Effector memory CD8-positive, alpha-beta T cell (primary cell): Measurements from ENCODE around the gene SYNJ1.
"Not testable (repeated sequence)": the region's sequence is repeated elsewhere in the genome, so short reads cannot be mapped to it uniquely, and the experiment has no call there.

Source experiments
- ATAC-seq: fragments of 150-1000 bp; cut with Tn5 transposase; replicated peaks from 2 replicates; pipeline ENCODE4 v1.10.0; 2021; ENCODE audit warnings: mild to moderate bottlenecking, moderate library complexity
- DNase-seq, 3 experiments: peaks; one replicate each; pipeline ENCODE4 v3.0.0; 2021
- H3K27ac Mint-ChIP-seq, 2 donors: one replicate each; pipeline ENCODE4 v1.8.0; 2022; ENCODE audit warnings: mild to moderate bottlenecking in 2 of 2, mixed read lengths in 2 of 2, moderate library complexity in 2 of 2
- H3K27me3 Mint-ChIP-seq, 2 donors: one replicate each; pipeline ENCODE4 v1.8.0; 2022; ENCODE audit warnings: mixed read lengths in 2 of 2
- H3K36me3 Mint-ChIP-seq: one replicate; pipeline ENCODE4 v1.8.0; 2022; ENCODE audit warnings: mild to moderate bottlenecking, moderate library complexity, mixed read lengths; ENCODE audit not compliant: insufficient read depth
- H3K4me1 Mint-ChIP-seq, 2 donors: one replicate each; pipeline ENCODE4 v1.8.0; 2022; ENCODE audit warnings: low read depth in 2 of 2, mixed read lengths in 2 of 2
- H3K4me3 Mint-ChIP-seq, 2 donors: one replicate each; pipeline ENCODE4 v1.8.0; 2022; ENCODE audit warnings: mild to moderate bottlenecking in 2 of 2, mixed read lengths in 2 of 2, moderate library complexity in 2 of 2
- H3K9me3 Mint-ChIP-seq, 2 donors: one replicate each; pipeline ENCODE4 v1.8.0; 2022; ENCODE audit warnings: mixed read lengths in 2 of 2

Gene SYNJ1

GRCh38 chr21:32705139-32705538, 22.7 kb downstream of the SYNJ1 start:
- no peak overlapping the region for H3K27ac Mint-ChIP-seq
- H3K4me3 Mint-ChIP-seq, result no peak overlapping the region
- H3K27me3 Mint-ChIP-seq, result no peaks in the 10 kb centered on the region
- no peaks in the 10 kb centered on the region for H3K9me3 Mint-ChIP-seq
- no peak for ATAC-seq
- peaks cover 10% of the 10 kb centered on the region for H3K36me3 Mint-ChIP-seq
- DNase-seq, result no peak
- H3K4me1 Mint-ChIP-seq, result peaks cover 19 to 35% of the 10 kb centered on the region in 2 donors

- Mint-ChIP-seq H3K4me3 (no peak overlapping the region), H3K4me1 (peaks cover 16 to 30% of the 10 kb centered on the region in 2 donors), H3K9me3 (no peaks in the 10 kb centered on the region), H3K36me3 (peaks cover 9% of the 10 kb centered on the region), H3K27ac (no peak overlapping the region), H3K27me3 (no peaks in the 10 kb centered on the region)
- DNase-seq (no peak), ATAC-seq (no peak)
Observed at GRCh38 chr21:32702702-32703101, 25.1 kb downstream of the SYNJ1 start.

GRCh38 chr21:32698971-32699693, 28.7 kb downstream of the SYNJ1 start:
- ATAC-seq, result no peak
- peaks cover 10% of the 10 kb centered on the region for H3K36me3 Mint-ChIP-seq
- peaks cover 9 to 10% of the 10 kb centered on the region in 2 donors for H3K4me1 Mint-ChIP-seq
- no peak for DNase-seq
- H3K9me3 Mint-ChIP-seq, result no peaks in the 10 kb centered on the region
- no peaks in the 10 kb centered on the region for H3K27me3 Mint-ChIP-seq
- H3K4me3 Mint-ChIP-seq, result no peak overlapping the region
- H3K27ac Mint-ChIP-seq, result no peak overlapping the region

- Mint-ChIP-seq H3K27me3 (no peaks in the 10 kb centered on the region), H3K4me1 (peaks cover 7% of the 10 kb centered on the region in 2 donors), H3K36me3 (peaks cover 14% of the 10 kb centered on the region), H3K27ac (peak overlapping the region in 1 of 2 donors; percentile 23), H3K4me3 (no peak overlapping the region), H3K9me3 (no peaks in the 10 kb centered on the region)
- no peak for DNase-seq
- no peak for ATAC-seq
Observed at GRCh38 chr21:32698286-32698685, 29.5 kb downstream of the SYNJ1 start.

- DNase-seq, H3K9me3 Mint-ChIP-seq, H3K4me3 Mint-ChIP-seq, H3K27me3 Mint-ChIP-seq, H3K4me1 Mint-ChIP-seq, H3K27ac Mint-ChIP-seq, ATAC-seq: not testable (repeated sequence)
- H3K36me3 Mint-ChIP-seq, result peaks cover 22% of the 10 kb centered on the region
Observed at GRCh38 chr21:32695482-32695881, 32.3 kb downstream of the SYNJ1 start.

GRCh38 chr21:32693581-32693980, 34.2 kb downstream of the SYNJ1 start:
- ATAC-seq, result no peak
- Mint-ChIP-seq H3K4me1 (no peaks in the 10 kb centered on the region), H3K27ac (no peak overlapping the region), H3K36me3 (peaks cover 20% of the 10 kb centered on the region), H3K9me3 (no peaks in the 10 kb centered on the region), H3K4me3 (no peak overlapping the region), H3K27me3 (no peaks in the 10 kb centered on the region)
- DNase-seq, result no peak

- DNase-seq (no peak), ATAC-seq (no peak)
- no peaks in the 10 kb centered on the region for H3K4me1 Mint-ChIP-seq
- H3K27me3 Mint-ChIP-seq, result no peaks in the 10 kb centered on the region
- no peak overlapping the region for H3K27ac Mint-ChIP-seq
- H3K36me3 Mint-ChIP-seq, result peaks cover 41% of the 10 kb centered on the region
- no peaks in the 10 kb centered on the region for H3K9me3 Mint-ChIP-seq
- no peak overlapping the region for H3K4me3 Mint-ChIP-seq
Observed at GRCh38 chr21:32690085-32690484, 37.7 kb downstream of the SYNJ1 start.

- no peak overlapping the region for H3K27ac Mint-ChIP-seq
- no peak overlapping the region for H3K4me3 Mint-ChIP-seq
- no peaks in the 10 kb centered on the region for H3K4me1 Mint-ChIP-seq
- no peaks in the 10 kb centered on the region for H3K9me3 Mint-ChIP-seq
- H3K27me3 Mint-ChIP-seq, result no peaks in the 10 kb centered on the region
- no peak for ATAC-seq
- no peak for DNase-seq
- peaks cover 34% of the 10 kb centered on the region for H3K36me3 Mint-ChIP-seq
Observed at GRCh38 chr21:32687643-32688345, 40.0 kb downstream of the SYNJ1 start.

GRCh38 chr21:32682696-32683474, 44.9 kb downstream of the SYNJ1 start:
- H3K27ac Mint-ChIP-seq, result no peak overlapping the region

GRCh38 chr21:32674731-32675130, 53.1 kb downstream of the SYNJ1 start:
- no peak for DNase-seq
- Mint-ChIP-seq H3K27me3 (no peaks in the 10 kb centered on the region), H3K36me3 (peaks cover 38% of the 10 kb centered on the region), H3K27ac (no peak overlapping the region), H3K4me1 (no peaks in the 10 kb centered on the region), H3K4me3 (no peak overlapping the region), H3K9me3 (no peaks in the 10 kb centered on the region)
- no peak for ATAC-seq

More at GRCh38 chr21:32682696-32683474, 44.9 kb downstream of the SYNJ1 start:
- Mint-ChIP-seq H3K9me3 (no peaks in the 10 kb centered on the region), H3K36me3 (peaks cover 49% of the 10 kb centered on the region), H3K4me1 (no peaks in the 10 kb centered on the region), H3K27me3 (no peaks in the 10 kb centered on the region), H3K4me3 (no peak overlapping the region)
- DNase-seq (no peak), ATAC-seq (no peak)

GRCh38 chr21:32674038-32674437, 53.8 kb downstream of the SYNJ1 start:
- H3K36me3 Mint-ChIP-seq, result peaks cover 40% of the 10 kb centered on the region
- no peak overlapping the region for H3K4me3 Mint-ChIP-seq
- no peaks in the 10 kb centered on the region for H3K4me1 Mint-ChIP-seq
- H3K27ac Mint-ChIP-seq, result no peak overlapping the region
- no peak for DNase-seq
- no peaks in the 10 kb centered on the region for H3K27me3 Mint-ChIP-seq
- ATAC-seq, result no peak
- no peaks in the 10 kb centered on the region for H3K9me3 Mint-ChIP-seq

- H3K36me3 Mint-ChIP-seq, result peaks cover 46% of the 10 kb centered on the region
- H3K4me3 Mint-ChIP-seq, result no peak overlapping the region
- H3K27me3 Mint-ChIP-seq, result no peaks in the 10 kb centered on the region
- no peaks in the 10 kb centered on the region for H3K4me1 Mint-ChIP-seq
- peaks cover 0 to 3% of the 10 kb centered on the region in 2 donors for H3K9me3 Mint-ChIP-seq
- ATAC-seq, result no peak
- DNase-seq, result no peak
- H3K27ac Mint-ChIP-seq, result no peak overlapping the region
Observed at GRCh38 chr21:32666258-32666657, 61.6 kb downstream of the SYNJ1 start.

- H3K9me3 Mint-ChIP-seq, H3K4me3 Mint-ChIP-seq, H3K27me3 Mint-ChIP-seq, H3K27ac Mint-ChIP-seq, DNase-seq, H3K4me1 Mint-ChIP-seq, ATAC-seq: not testable (repeated sequence)
- peaks cover 46% of the 10 kb centered on the region for H3K36me3 Mint-ChIP-seq
Observed at GRCh38 chr21:32664095-32664494, 63.7 kb downstream of the SYNJ1 start.
